Effector memory CD4-positive, alpha-beta T cell (primary cell): ENCODE data around the gene INSIG1.

Source experiments
- DNase-seq, 3 donors: peaks; one replicate each; pipeline ENCODE4 v3.0.0-alpha.2; 2020
- H3K27ac ChIP-seq: 2 replicates; pipeline ENCODE4 v1.7.0; 2013; ENCODE audit warnings: mild to moderate bottlenecking, low read length, moderate library complexity; ENCODE audit not compliant: insufficient read depth, poor library complexity, severe bottlenecking
- H3K27me3 ChIP-seq: replicated peaks from 2 replicates; pipeline ENCODE4 v1.7.0; 2013; ENCODE audit warnings: mild to moderate bottlenecking, low read length; ENCODE audit not compliant: insufficient read depth, control insufficient read depth, poor library complexity, severe bottlenecking
- H3K36me3 ChIP-seq: 2 replicates; pipeline ENCODE4 v1.7.0; 2013; ENCODE audit warnings: mild to moderate bottlenecking, low read length, moderate library complexity; ENCODE audit not compliant: control insufficient read depth, insufficient read depth
- H3K4me1 ChIP-seq: 2 replicates; pipeline ENCODE4 v1.7.0; 2013; ENCODE audit warnings: low read length, mild to moderate bottlenecking; ENCODE audit not compliant: control insufficient read depth, insufficient read depth, poor library complexity, severe bottlenecking
- H3K4me3 ChIP-seq: 2 replicates; pipeline ENCODE4 v1.7.0; 2013; ENCODE audit warnings: low read length, low read depth, mild to moderate bottlenecking; ENCODE audit not compliant: insufficient read depth, poor library complexity, severe bottlenecking
- H3K9me3 ChIP-seq: 2 replicates; pipeline ENCODE4 v1.7.0; 2013; ENCODE audit warnings: mild to moderate bottlenecking, low read length, moderate library complexity; ENCODE audit not compliant: control insufficient read depth

The INSIG1 gene

GRCh38 chr7:155312633-155313032, 15.0 kb downstream of the INSIG1 start:
- Histone ChIP-seq H3K36me3 (peaks cover 19% of the 10 kb centered on the region), H3K27ac (no peak overlapping the region), H3K27me3 (no peaks in the 10 kb centered on the region), H3K4me3 (no peak overlapping the region), H3K9me3 (no peaks in the 10 kb centered on the region), H3K4me1 (no peaks in the 10 kb centered on the region)
- no peak for DNase-seq

- peaks cover 14% of the 10 kb centered on the region for H3K36me3 ChIP-seq
- no peaks in the 10 kb centered on the region for H3K27me3 ChIP-seq
- no peak overlapping the region for H3K27ac ChIP-seq
- no peak for DNase-seq
- no peaks in the 10 kb centered on the region for H3K9me3 ChIP-seq
- H3K4me3 ChIP-seq, result no peak overlapping the region
- H3K4me1 ChIP-seq, result no peaks in the 10 kb centered on the region
Measured at GRCh38 chr7:155313096-155313495, 15.4 kb downstream of the INSIG1 start.

GRCh38 chr7:155315977-155316376, 18.3 kb downstream of the INSIG1 start:
- Histone ChIP-seq H3K4me3 (no peak overlapping the region), H3K4me1 (no peaks in the 10 kb centered on the region), H3K9me3 (no peaks in the 10 kb centered on the region), H3K27ac (no peak overlapping the region), H3K36me3 (no peaks in the 10 kb centered on the region), H3K27me3 (no peaks in the 10 kb centered on the region)
- DNase-seq, result no peak

GRCh38 chr7:155316427-155317113, 18.9 kb downstream of the INSIG1 start:
- Histone ChIP-seq H3K4me1 (no peaks in the 10 kb centered on the region), H3K4me3 (no peak overlapping the region), H3K27me3 (no peaks in the 10 kb centered on the region), H3K27ac (no peak overlapping the region), H3K9me3 (no peaks in the 10 kb centered on the region), H3K36me3 (no peaks in the 10 kb centered on the region)
- DNase-seq, result no peak

- Histone ChIP-seq H3K36me3 (no peaks in the 10 kb centered on the region), H3K4me3 (no peak overlapping the region), H3K4me1 (no peaks in the 10 kb centered on the region), H3K27me3 (no peaks in the 10 kb centered on the region), H3K27ac (no peak overlapping the region), H3K9me3 (no peaks in the 10 kb centered on the region)
- DNase-seq, result no peak
Measured at GRCh38 chr7:155317114-155317434, 19.4 kb downstream of the INSIG1 start.

- H3K4me1 ChIP-seq, result no peaks in the 10 kb centered on the region
- H3K27ac ChIP-seq, result no peak overlapping the region
- no peak for DNase-seq
- no peaks in the 10 kb centered on the region for H3K27me3 ChIP-seq
- H3K9me3 ChIP-seq, result no peaks in the 10 kb centered on the region
- no peak overlapping the region for H3K4me3 ChIP-seq
- H3K36me3 ChIP-seq, result no peaks in the 10 kb centered on the region
Measured at GRCh38 chr7:155318245-155318644, 20.6 kb downstream of the INSIG1 start.

- no peak for DNase-seq
- Histone ChIP-seq H3K4me3 (no peak overlapping the region), H3K9me3 (no peaks in the 10 kb centered on the region), H3K27me3 (no peaks in the 10 kb centered on the region), H3K4me1 (no peaks in the 10 kb centered on the region), H3K36me3 (no peaks in the 10 kb centered on the region), H3K27ac (no peak overlapping the region)
Measured at GRCh38 chr7:155322530-155322929, 24.9 kb downstream of the INSIG1 start.

- H3K36me3 ChIP-seq, result no peaks in the 10 kb centered on the region
- no peak for DNase-seq
- no peak overlapping the region for H3K27ac ChIP-seq
- H3K9me3 ChIP-seq, result no peaks in the 10 kb centered on the region
- H3K4me3 ChIP-seq, result no peak overlapping the region
- H3K27me3 ChIP-seq, result no peaks in the 10 kb centered on the region
- no peaks in the 10 kb centered on the region for H3K4me1 ChIP-seq
Measured at GRCh38 chr7:155323001-155323638, 25.4 kb downstream of the INSIG1 start.

GRCh38 chr7:155324012-155324917, 26.6 kb downstream of the INSIG1 start:
- no peak overlapping the region for H3K4me3 ChIP-seq
- no peak overlapping the region for H3K27ac ChIP-seq
- no peaks in the 10 kb centered on the region for H3K4me1 ChIP-seq
- no peaks in the 10 kb centered on the region for H3K27me3 ChIP-seq
- DNase-seq, result no peak
- H3K9me3 ChIP-seq, result no peaks in the 10 kb centered on the region
- no peaks in the 10 kb centered on the region for H3K36me3 ChIP-seq

GRCh38 chr7:155324918-155325235, 27.2 kb downstream of the INSIG1 start:
- Histone ChIP-seq H3K27ac (no peak overlapping the region), H3K36me3 (no peaks in the 10 kb centered on the region), H3K27me3 (no peaks in the 10 kb centered on the region), H3K4me1 (no peaks in the 10 kb centered on the region), H3K9me3 (no peaks in the 10 kb centered on the region), H3K4me3 (no peak overlapping the region)
- DNase-seq, result no peak
